ENCODE data around the gene MPZL1. TPM values are rescaled to one million over a fixed set of nuclear protein-coding genes. Genes with fewer than 3 reads are reported as not detected.

Gene MPZL1
- total and polyA plus RNA-seq, 2 of the 13 experiments (the other 11 are each of a cell fraction or from before 2014, with no cell fraction given), result 38.0 to 68.7 TPM

DNA sequence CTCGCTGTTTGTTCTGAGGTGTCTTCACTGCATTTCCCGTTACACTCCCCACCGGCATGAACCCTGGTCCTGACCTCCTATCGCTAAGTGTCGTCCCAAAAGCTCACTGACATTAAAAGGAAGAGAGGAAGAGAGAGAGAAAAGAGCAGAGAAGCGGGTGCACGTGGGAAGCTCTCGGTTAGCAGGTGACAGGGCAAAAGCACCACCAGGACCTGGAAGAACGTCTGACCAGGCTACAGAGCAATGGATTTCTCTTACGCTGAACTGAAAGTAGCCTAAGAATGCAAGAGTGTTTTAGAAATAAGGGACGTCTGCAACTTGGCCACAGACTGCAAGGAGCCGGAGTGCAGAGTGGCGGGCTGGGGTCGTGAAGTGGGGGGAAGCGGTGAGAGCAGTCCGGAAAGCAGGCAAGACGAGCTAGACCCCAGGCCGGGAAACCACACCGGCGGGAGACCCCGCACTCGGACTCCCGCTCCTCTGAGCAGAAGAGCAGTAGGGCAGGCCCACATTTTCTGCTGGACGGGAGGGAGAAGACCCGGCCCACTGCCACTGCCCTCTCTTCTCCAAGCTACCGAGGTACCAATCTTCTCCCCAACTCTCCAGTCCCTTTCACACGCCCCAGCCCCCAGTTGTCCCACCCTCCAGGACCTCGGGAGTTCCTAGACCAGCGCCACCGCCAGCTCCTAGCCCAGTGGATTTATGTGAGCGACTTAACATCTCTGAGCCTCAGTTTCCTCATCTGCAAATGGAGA, 8.3 kb upstream of the MPZL1 start (continued):
- TF ChIP-seq ZNF333 (CRISPR knock-in tag; IDR thresholded peaks at IDR 0.05; ENCODE audit: borderline replicate concordance), result no peak
- 0 out of 2 replicates have a peak, but pooled peaks have one; percentile 22 for TF ChIP-seq BCL3 (CRISPR knock-in tag; IDR thresholded peaks at IDR 0.05)
- no peak for TF ChIP-seq WIZ (CRISPR knock-in tag; IDR thresholded peaks at IDR 0.05)
- TF ChIP-seq ELF4 (CRISPR knock-in tag; IDR thresholded peaks at IDR 0.05; ENCODE audit: borderline replicate concordance), result peak; percentile 75; the same call in 1 of the 2 replicates
- TF ChIP-seq ZNF563 (CRISPR knock-in tag; IDR thresholded peaks at IDR 0.05), result 0 out of 2 replicates have a peak, but pooled peaks have one; percentile 2
- TF ChIP-seq ZNF883 (CRISPR knock-in tag; IDR thresholded peaks at IDR 0.05; ENCODE audit: not compliant biosample characterization), result peak; percentile 35
- TF ChIP-seq ZBTB1 (CRISPR knock-in tag; IDR thresholded peaks at IDR 0.05; ENCODE audit: borderline replicate concordance), result no peak
- TF ChIP-seq, protein P1, sequence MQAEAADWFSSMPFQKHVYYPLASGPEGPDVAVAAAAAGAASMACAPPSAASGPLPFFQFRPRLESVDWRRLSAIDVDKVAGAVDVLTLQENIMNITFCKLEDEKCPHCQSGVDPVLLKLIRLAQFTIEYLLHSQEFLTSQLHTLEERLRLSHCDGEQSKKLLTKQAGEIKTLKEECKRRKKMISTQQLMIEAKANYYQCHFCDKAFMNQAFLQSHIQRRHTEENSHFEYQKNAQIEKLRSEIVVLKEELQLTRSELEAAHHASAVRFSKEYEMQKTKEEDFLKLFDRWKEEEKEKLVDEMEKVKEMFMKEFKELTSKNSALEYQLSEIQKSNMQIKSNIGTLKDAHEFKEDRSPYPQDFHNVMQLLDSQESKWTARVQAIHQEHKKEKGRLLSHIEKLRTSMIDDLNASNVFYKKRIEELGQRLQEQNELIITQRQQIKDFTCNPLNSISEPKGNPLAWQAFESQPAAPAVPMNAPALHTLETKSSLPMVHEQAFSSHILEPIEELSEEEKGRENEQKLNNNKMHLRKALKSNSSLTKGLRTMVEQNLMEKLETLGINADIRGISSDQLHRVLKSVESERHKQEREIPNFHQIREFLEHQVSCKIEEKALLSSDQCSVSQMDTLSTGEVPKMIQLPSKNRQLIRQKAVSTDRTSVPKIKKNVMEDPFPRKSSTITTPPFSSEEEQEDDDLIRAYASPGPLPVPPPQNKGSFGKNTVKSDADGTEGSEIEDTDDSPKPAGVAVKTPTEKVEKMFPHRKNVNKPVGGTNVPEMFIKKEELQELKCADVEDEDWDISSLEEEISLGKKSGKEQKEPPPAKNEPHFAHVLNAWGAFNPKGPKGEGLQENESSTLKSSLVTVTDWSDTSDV (CRISPR knock-in tag; IDR thresholded peaks at IDR 0.05), result peak; percentile 74; the same call in 1 of the 2 replicates
- no peak for TF ChIP-seq MAZ (IDR thresholded peaks at IDR 0.05; ENCODE audit: borderline replicate concordance, low read depth, low read length)
- TF ChIP-seq MAZ (CRISPR knock-in tag; IDR thresholded peaks at IDR 0.05; ENCODE audit: low read depth), result peak; percentile 43; the same call in 1 of the 2 replicates
- peak; percentile 73 for TF ChIP-seq ZNF546 (CRISPR knock-in tag; conservative IDR thresholded peaks at IDR 0.05)
- no peak for TF ChIP-seq ZSCAN21 (CRISPR knock-in tag; IDR thresholded peaks at IDR 0.05; ENCODE audit: borderline replicate concordance)
- no peak for TF ChIP-seq ZNF781 (CRISPR knock-in tag; IDR thresholded peaks at IDR 0.05; ENCODE audit: borderline replicate concordance, not compliant biosample characterization)
- 0 out of 2 replicates have a peak, but pooled peaks have one; percentile 32 for TF ChIP-seq ZNF432 (CRISPR knock-in tag; IDR thresholded peaks at IDR 0.05; ENCODE audit: borderline replicate concordance)
- no peak for TF ChIP-seq CBX1 (IDR thresholded peaks at IDR 0.05; ENCODE audit: low read depth)
- TF ChIP-seq ZNF414 (CRISPR knock-in tag; IDR thresholded peaks at IDR 0.05), result no peak
- peak; percentile 75 for TF ChIP-seq EED (CRISPR knock-in tag; IDR thresholded peaks at IDR 0.05)
- TF ChIP-seq ZNF772 (CRISPR knock-in tag; IDR thresholded peaks at IDR 0.05), result peak; percentile 55; the same call in 1 of the 2 replicates
- peak; percentile 32; the same call in 1 of the 2 replicates for TF ChIP-seq ZNF891 (CRISPR knock-in tag; IDR thresholded peaks at IDR 0.05)
- 0 out of 2 replicates have a peak, but pooled peaks have one; percentile 47 for TF ChIP-seq E2F2 (CRISPR knock-in tag; IDR thresholded peaks at IDR 0.05; ENCODE audit: borderline replicate concordance)
- TF ChIP-seq ZNF788 (CRISPR knock-in tag; IDR thresholded peaks at IDR 0.05; ENCODE audit: borderline replicate concordance), result peak; percentile 46; the same call in 1 of the 2 replicates
- TF ChIP-seq ZBTB42 (CRISPR knock-in tag; IDR thresholded peaks at IDR 0.05), result peak; percentile 19; the same call in 1 of the 2 replicates
- peak; percentile 82 for TF ChIP-seq MAX (IDR thresholded peaks at IDR 0.05)
